Measurements from ENCODE around the gene DENND1A. TPM values are rescaled to one million over a fixed set of nuclear protein-coding genes. Genes with fewer than 3 reads are reported as not detected.

The DENND1A gene
- total and polyA plus RNA-seq, 2 of the 13 experiments (the other 11 are each of a cell fraction or from before 2014, with no cell fraction given): 14.8 to 30.1 TPM

DNA sequence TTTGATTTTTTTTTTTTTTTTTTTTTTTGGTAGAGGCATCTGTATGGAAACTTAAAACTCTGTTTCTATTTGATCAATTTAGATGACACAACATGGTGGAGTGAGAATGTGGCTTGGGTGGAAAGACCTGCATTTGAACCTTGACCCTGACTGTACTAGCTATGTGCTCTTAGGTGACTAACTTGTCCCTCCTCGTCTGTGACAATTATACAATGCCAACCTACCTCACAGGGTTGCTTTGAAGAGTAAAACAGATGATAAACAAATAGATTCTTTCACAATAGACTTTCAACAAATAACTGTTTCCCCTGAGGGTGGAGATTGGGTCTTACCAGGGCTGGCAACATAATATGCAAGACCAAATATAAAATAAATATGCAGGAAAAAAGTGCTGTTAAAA, 464.6 kb downstream of the DENND1A start (continued):
- TF ChIP-seq ELF4 (CRISPR knock-in tag; IDR thresholded peaks at IDR 0.05; ENCODE audit: borderline replicate concordance): 0 out of 2 replicates have a peak, but pooled peaks have one; percentile 30
- TF ChIP-seq HNRNPUL1 (IDR thresholded peaks at IDR 0.05; ENCODE audit: low read depth, low read length): no peak
- TF ChIP-seq RCOR2 (CRISPR knock-in tag; IDR thresholded peaks at IDR 0.05): peak; percentile 43; the same call in 1 of the 2 replicates
- TF ChIP-seq ZZZ3 (CRISPR knock-in tag; IDR thresholded peaks at IDR 0.05; ENCODE audit: borderline replicate concordance): no peak

DNA sequence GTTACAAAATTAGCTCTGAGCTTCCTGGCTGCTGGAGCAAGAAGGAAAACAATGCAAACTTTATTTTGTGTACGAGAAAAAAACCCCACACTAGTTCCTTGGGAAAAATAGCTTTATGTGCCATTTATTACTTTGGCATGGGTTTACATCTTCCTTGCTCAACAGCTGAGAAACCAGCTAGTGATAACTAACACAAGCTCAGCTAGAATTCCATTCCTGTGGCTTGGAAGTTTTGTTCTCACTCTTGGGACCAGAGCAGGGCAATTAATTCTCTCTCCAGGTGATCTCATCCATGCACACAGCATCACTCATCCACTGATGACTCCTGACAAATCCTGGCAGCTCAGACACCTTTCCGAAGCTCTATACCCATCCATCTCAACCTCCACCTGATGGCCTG, 469.8 kb downstream of the DENND1A start:
- in situ Hi-C loops (cut with HindIII; ENCODE audit: extremely low pct_ligation_motif_present, low pct_unique_long_range_greater_than_20kb): no loop called here
- H3K27ac ChIP-seq (ENCODE audit: extremely low read length, insufficient read depth, low read length): no peak overlapping the region
- no peak for ATAC-seq
- H3K36me3 ChIP-seq (replicated peaks in 1 of 2; ENCODE audit: control insufficient read depth in 1 of 2, insufficient read depth in 2 of 2, low read length in 2 of 2): peaks cover 7 to 17% of the 10 kb centered on the region in 2 experiments
- DNase-seq (ENCODE audit: low spot score): no peak
- no peak overlapping the region for H2AFZ ChIP-seq (ENCODE audit: low read length)
- H3K27me3 ChIP-seq (ENCODE audit: control insufficient read depth in 1 of 2, insufficient read depth in 2 of 2, low read length in 2 of 2): no peaks in the 10 kb centered on the region
- peaks cover 10% of the 10 kb centered on the region for H3K4me1 ChIP-seq (ENCODE audit: insufficient read depth, low read length)
- H3K79me2 ChIP-seq (ENCODE audit: insufficient read depth, low read length): no peaks in the 10 kb centered on the region
- FAIRE-seq: no peak
- intact Hi-C loops (cut with micrococcal nuclease; ENCODE audit: unreplicated experiment): no loop called here
- H4K20me1 ChIP-seq (ENCODE audit: insufficient read depth, low read length): no peaks in the 10 kb centered on the region
- H3K9me3 ChIP-seq (ENCODE audit: low read length): no peaks in the 10 kb centered on the region
- 98% methylated on average over 2 of the region's 2 CpGs for WGBS (ENCODE audit: low lambda C conversion rate)
- POLR2A ChIA-PET: interaction anchor here (1.5 kb wide), 1 partner anchor 11 kb away, joined by 4 read pairs; no protein-coding TSS in a partner anchor
- CTCF ChIA-PET (ENCODE audit: low intra/inter-chr PET ratio, low total read pairs): no interaction called here
- no peak overlapping the region for H3K9ac ChIP-seq (ENCODE audit: insufficient read depth, low read depth, low read length)
- no TSS peak for BruUV-seq (replicated peaks)
- H3K4me3 ChIP-seq (replicated peaks in 1 of 3; ENCODE audit: insufficient read depth in 1 of 3, low read depth in 2 of 3, low read length in 3 of 3): no peak overlapping the region
- H3K4me2 ChIP-seq (ENCODE audit: low read depth, low read length): no peak overlapping the region
- TF ChIP-seq, protein P1, sequence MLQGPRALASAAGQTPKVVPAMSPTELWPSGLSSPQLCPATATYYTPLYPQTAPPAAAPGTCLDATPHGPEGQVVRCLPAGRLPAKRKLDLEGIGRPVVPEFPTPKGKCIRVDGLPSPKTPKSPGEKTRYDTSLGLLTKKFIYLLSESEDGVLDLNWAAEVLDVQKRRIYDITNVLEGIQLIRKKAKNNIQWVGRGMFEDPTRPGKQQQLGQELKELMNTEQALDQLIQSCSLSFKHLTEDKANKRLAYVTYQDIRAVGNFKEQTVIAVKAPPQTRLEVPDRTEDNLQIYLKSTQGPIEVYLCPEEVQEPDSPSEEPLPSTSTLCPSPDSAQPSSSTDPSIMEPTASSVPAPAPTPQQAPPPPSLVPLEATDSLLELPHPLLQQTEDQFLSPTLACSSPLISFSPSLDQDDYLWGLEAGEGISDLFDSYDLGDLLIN (CRISPR knock-in tag; IDR thresholded peaks at IDR 0.05; ENCODE audit: borderline replicate concordance): no peak
- TF ChIP-seq SMAD9 (CRISPR knock-in tag; IDR thresholded peaks at IDR 0.05): no peak
- no peak for TF ChIP-seq MED1 (CRISPR knock-in tag; IDR thresholded peaks at IDR 0.05)
- no peak for TF ChIP-seq ZNF550 (CRISPR knock-in tag; IDR thresholded peaks at IDR 0.05; ENCODE audit: borderline replicate concordance)
- TF ChIP-seq, protein P2, sequence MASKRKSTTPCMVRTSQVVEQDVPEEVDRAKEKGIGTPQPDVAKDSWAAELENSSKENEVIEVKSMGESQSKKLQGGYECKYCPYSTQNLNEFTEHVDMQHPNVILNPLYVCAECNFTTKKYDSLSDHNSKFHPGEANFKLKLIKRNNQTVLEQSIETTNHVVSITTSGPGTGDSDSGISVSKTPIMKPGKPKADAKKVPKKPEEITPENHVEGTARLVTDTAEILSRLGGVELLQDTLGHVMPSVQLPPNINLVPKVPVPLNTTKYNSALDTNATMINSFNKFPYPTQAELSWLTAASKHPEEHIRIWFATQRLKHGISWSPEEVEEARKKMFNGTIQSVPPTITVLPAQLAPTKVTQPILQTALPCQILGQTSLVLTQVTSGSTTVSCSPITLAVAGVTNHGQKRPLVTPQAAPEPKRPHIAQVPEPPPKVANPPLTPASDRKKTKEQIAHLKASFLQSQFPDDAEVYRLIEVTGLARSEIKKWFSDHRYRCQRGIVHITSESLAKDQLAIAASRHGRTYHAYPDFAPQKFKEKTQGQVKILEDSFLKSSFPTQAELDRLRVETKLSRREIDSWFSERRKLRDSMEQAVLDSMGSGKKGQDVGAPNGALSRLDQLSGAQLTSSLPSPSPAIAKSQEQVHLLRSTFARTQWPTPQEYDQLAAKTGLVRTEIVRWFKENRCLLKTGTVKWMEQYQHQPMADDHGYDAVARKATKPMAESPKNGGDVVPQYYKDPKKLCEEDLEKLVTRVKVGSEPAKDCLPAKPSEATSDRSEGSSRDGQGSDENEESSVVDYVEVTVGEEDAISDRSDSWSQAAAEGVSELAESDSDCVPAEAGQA (IDR thresholded peaks at IDR 0.05; ENCODE audit: low read depth): no peak
- TF ChIP-seq, protein P2 (CRISPR knock-in tag; IDR thresholded peaks at IDR 0.05; ENCODE audit: borderline replicate concordance): no peak
- TF ChIP-seq, protein P3, sequence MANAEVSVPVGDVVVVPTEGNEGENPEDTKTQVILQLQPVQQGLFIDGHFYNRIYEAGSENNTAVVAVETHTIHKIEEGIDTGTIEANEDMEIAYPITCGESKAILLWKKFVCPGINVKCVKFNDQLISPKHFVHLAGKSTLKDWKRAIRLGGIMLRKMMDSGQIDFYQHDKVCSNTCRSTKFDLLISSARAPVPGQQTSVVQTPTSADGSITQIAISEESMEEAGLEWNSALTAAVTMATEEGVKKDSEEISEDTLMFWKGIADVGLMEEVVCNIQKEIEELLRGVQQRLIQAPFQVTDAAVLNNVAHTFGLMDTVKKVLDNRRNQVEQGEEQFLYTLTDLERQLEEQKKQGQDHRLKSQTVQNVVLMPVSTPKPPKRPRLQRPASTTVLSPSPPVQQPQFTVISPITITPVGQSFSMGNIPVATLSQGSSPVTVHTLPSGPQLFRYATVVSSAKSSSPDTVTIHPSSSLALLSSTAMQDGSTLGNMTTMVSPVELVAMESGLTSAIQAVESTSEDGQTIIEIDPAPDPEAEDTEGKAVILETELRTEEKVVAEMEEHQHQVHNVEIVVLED (CRISPR knock-in tag; IDR thresholded peaks at IDR 0.05; ENCODE audit: borderline replicate concordance): no peak
- TF ChIP-seq MAZ (IDR thresholded peaks at IDR 0.05; ENCODE audit: borderline replicate concordance, low read depth, low read length): no peak
- TF ChIP-seq MAZ (CRISPR knock-in tag; IDR thresholded peaks at IDR 0.05; ENCODE audit: low read depth): no peak
- TF ChIP-seq ZNF282 (IDR thresholded peaks at IDR 0.05; ENCODE audit: partially characterized antibody): no peak
- no peak for TF ChIP-seq ZNF10 (CRISPR knock-in tag; IDR thresholded peaks at IDR 0.05; ENCODE audit: borderline replicate concordance, low read depth)
- TF ChIP-seq MTF2 (CRISPR knock-in tag; IDR thresholded peaks at IDR 0.05; ENCODE audit: borderline replicate concordance): no peak
